Renal cortical epithelial cell (primary cell): ENCODE measurements around the gene PCDHB10. TPM values are rescaled to one million over a fixed set of nuclear protein-coding genes. Genes with fewer than 3 reads are reported as not detected.
"Not testable (repeated sequence)": the region's sequence is repeated elsewhere in the genome, so short reads cannot be mapped to it uniquely, and the experiment has no call there.

Experiments used
- DNase-seq: peaks from one replicate; pipeline ENCODE4 v3.0.0-alpha.2; 2011; ENCODE audit warnings: low read depth
- total RNA-seq: library from RNA; depleted of rRNA; stranded (reverse); fragments of >200 nt; gene quantifications from 2 replicates; pipeline ENCODE4 v1.2.3, GENCODE V29; 2014

Gene PCDHB10
- total RNA-seq: 0.35 and 0.85 TPM in 2 replicates

DNA sequence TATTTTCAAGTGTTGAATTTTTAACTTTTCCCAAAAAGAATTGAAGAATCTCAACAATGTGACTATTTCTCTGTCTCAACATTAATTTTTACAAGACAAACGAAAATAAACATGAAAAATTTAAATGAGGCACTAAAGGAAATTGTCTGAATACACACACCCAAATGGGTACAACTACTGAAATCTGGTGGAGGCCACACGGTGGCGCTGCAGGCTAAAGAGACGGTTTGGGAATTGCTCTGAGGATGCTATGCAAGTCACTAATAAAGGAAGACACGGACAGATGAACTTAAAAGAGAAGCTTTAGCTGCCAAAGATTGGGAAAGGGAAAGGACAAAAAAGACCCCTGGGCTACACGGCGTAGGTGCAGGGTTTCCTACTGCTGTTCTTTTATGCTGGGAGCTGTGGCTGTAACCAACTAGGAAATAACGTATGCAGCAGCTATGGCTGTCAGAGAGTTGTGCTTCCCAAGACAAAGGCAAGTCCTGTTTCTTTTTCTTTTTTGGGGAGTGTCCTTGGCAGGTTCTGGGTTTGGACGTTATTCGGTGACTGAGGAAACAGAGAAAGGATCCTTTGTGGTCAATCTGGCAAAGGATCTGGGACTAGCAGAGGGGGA, at the start of gene PCDHB10:
PCDHB10 (plus strand) TSS at position 244 of the 616 bp plus-strand sequence; CDS start at position 444, 200 bp downstream.
- no peak for DNase-seq

GRCh38 chr5:141149812-141150211, 42.3 kb upstream of the PCDHB10 start, which contains the start of gene PCDHB6:
PCDHB6 (plus strand) TSS chr5:141150057; CDS start chr5:141150258, 201 bp downstream.
- DNase-seq: no peak

- no peak for DNase-seq
These were observed 41.7 kb upstream of the PCDHB10 start for GRCh38 chr5:141150224-141150992.

DNA sequence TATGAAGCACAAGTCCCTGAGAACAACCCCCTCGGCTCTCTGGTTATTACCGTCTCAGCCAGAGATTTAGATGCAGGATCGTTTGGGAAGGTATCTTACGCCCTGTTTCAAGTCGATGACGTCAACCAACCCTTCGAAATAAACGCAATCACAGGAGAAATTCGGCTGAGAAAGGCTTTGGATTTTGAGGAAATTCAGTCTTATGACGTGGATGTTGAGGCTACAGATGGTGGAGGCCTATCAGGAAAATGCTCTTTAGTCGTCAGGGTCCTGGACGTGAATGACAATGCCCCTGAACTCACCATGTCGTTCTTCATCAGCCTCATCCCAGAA, 41.2 kb upstream of the PCDHB10 start:
- no peak for DNase-seq

DNA sequence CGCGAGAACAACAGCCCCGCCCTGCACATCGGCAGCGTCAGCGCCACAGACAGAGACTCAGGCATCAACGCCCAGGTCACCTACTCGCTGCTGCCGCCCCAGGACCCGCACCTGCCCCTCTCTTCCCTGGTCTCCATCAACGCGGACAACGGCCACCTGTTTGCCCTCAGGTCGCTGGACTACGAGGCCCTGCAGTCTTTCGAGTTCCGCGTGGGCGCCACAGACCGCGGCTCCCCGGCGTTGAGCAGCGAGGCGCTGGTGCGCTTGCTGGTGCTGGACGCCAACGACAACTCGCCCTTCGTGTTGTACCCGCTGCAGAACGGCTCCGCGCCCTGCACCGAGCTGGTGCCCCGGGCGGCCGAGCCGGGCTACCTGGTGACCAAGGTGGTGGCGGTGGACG, 40.5 kb upstream of the PCDHB10 start:
- not testable (repeated sequence) for DNase-seq

- not testable (repeated sequence) for DNase-seq
These were observed 40.1 kb upstream of the PCDHB10 start for GRCh38 chr5:141152096-141152495.

- DNase-seq: no peak
These were observed 36.4 kb upstream of the PCDHB10 start for GRCh38 chr5:141155540-141156374.

GRCh38 chr5:141157356-141157755, 34.8 kb upstream of the PCDHB10 start:
- DNase-seq: not testable (repeated sequence)

DNA sequence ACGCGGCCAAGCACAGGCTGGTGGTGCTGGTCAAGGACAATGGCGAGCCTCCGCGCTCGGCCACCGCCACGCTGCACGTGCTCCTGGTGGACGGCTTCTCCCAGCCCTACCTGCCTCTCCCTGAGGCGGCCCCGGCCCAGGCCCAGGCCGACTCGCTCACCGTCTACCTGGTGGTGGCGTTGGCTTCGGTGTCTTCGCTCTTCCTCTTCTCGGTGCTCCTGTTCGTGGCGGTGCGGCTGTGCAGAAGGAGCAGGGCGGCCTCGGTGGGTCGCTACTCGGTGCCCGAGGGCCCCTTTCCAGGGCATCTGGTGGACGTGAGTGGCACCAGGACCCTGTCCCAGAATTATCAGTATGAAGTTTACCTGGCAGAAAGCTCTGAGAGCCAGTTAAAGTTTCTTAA, 34.3 kb upstream of the PCDHB10 start:
- DNase-seq: not testable (repeated sequence)

GRCh38 chr5:141172381-141173204, 19.6 kb upstream of the PCDHB10 start, which contains the start of gene PCDHB7:
PCDHB7 (plus strand) TSS chr5:141172644; CDS start chr5:141172836, 192 bp downstream.
- no peak for DNase-seq

DNA sequence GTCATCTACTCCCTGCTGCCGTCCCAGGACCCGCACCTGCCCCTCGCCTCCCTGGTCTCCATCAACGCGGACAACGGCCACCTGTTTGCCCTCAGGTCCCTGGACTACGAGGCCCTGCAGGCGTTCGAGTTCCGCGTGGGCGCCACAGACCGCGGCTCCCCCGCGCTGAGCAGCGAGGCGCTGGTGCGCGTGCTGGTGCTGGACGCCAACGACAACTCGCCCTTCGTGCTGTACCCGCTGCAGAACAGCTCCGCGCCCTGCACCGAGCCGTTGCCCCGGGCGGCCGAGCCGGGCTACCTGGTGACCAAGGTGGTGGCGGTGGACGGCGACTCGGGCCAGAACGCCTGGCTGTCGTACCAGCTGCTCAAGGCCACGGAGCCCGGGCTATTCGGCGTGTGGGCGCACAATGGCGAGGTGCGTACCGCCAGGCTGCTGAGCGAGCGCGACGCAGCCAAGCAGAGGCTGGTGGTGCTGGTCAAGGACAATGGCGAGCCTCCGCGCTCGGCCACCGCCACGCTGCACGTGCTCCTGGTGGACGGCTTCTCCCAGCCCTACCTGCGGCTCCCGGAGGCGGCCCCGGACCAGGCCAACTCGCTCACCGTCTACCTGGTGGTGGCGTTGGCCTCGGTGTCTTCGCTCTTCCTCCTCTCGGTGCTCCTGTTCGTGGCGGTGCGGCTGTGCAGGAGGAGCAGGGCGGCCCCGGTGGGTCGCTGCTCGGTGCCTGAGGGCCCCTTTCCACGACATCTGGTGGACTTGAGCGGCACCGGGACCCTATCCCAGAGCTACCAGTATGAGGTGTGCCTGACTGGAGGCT, 17.7 kb upstream of the PCDHB10 start:
- DNase-seq: not testable (repeated sequence)

- DNase-seq: no peak
These were observed 16.2 kb upstream of the PCDHB10 start for GRCh38 chr5:141175933-141176332.

GRCh38 chr5:141177577-141178191, 14.5 kb upstream of the PCDHB10 start, which contains the start of gene PCDHB8:
PCDHB8 (plus strand) TSS chr5:141177790; CDS start chr5:141178035, 245 bp downstream.
- DNase-seq: not testable (repeated sequence)

DNA sequence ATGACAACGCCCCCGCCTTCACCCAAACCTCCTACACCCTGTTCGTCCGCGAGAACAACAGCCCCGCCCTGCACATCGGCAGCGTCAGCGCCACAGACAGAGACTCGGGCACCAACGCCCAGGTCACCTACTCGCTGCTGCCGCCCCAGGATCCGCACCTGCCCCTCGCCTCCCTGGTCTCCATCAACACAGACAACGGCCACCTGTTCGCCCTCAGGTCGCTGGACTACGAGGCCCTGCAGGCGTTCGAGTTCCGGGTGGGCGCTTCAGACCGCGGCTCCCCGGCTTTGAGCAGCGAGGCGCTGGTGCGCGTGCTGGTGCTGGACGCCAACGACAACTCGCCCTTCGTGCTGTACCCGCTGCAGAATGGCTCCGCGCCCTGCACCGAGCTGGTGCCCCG, 12.8 kb upstream of the PCDHB10 start:
- not testable (repeated sequence) for DNase-seq

GRCh38 chr5:141179876-141180275, 12.3 kb upstream of the PCDHB10 start:
- DNase-seq: not testable (repeated sequence)

DNA sequence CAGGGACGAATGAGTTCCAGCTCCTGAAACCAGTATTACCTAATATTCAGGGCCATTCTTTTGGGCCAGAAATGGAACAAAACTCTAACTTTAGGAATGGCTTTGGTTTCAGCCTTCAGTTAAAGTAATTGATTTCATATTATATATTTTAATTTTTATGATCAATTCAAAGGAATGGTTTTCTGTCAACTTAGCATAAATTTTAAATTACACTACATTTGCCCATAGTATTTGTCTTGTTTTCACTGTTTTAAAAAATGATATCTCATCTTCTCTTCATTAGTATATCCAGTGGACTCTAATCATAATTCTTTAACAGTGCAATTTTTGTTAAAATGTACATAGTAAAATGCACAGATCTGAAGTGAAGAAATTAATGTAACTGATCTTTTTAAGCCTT, 11.8 kb upstream of the PCDHB10 start:
- DNase-seq: no peak

- no peak for DNase-seq
These were observed 9.9 kb upstream of the PCDHB10 start, which contains the start of gene PCDHB16 for GRCh38 chr5:141182248-141182647. PCDHB16 (plus strand) TSS chr5:141182387; CDS start chr5:141182560, 173 bp downstream.

DNA sequence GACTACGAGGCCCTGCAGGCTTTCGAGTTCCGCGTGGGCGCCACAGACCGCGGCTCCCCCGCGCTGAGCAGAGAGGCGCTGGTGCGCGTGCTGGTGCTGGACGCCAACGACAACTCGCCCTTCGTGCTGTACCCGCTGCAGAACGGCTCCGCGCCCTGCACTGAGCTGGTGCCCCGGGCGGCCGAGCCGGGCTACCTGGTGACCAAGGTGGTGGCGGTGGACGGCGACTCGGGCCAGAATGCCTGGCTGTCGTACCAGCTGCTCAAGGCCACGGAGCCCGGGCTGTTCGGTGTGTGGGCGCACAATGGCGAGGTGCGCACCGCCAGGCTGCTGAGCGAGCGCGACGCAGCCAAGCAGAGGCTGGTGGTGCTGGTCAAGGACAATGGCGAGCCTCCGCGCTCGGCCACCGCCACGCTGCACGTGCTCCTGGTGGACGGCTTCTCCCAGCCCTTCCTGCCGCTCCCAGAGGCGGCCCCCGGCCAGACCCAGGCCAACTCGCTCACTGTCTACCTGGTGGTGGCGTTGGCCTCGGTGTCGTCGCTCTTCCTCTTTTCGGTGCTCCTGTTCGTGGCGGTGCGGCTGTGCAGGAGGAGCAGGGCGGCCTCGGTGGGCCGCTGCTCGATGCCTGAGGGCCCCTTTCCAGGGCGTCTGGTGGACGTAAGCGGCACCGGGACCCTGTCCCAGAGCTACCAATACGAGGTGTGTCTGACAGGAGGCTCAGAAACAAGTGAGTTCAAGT, 7.9 kb upstream of the PCDHB10 start:
- DNase-seq: not testable (repeated sequence)
